ENCODE measurements around the gene MSMO1. TPM values are rescaled to one million over a fixed set of nuclear protein-coding genes. Genes with fewer than 3 reads are reported as not detected.
A peak's percentile ranks its signal among the peaks of the same experiment; 100 is the strongest.

The MSMO1 gene
- total and polyA plus RNA-seq, 12 donors, result 3.7 to 15.1 (median 9.0) TPM

GRCh38 chr4:165383591-165384073 lies 56.2 kb downstream of the MSMO1 start:
- 61 to 62% methylated on average over 4 of the region's 4 CpGs for WGBS, 2 donors
- Histone ChIP-seq H3K27ac (peak overlapping the region in 1 of 10 donors; percentile 19), H3K36me3 (no peaks in the 10 kb centered on the region), H3K9me3 (no peaks in the 10 kb centered on the region), H3K4me1 (peaks cover 0 to 12% (median 3%) of the 10 kb centered on the region in 9 donors), H3K4me3 (no peak overlapping the region), H3K27me3 (peaks cover 0 to 51% (median 14%) of the 10 kb centered on the region in 7 donors)
- TF ChIP-seq CTCF (IDR thresholded peaks at IDR 0.05), result no peak
- no peak for DNase-seq
- intact Hi-C loops (cut with DNase I), result loop anchor here in 2 of 10 donors (5.0 kb wide), 2 partner anchors 34 to 79 kb away; no protein-coding TSS in a partner anchor
- ATAC-seq, result no peak

- H3K27me3 ChIP-seq, result peaks cover 0 to 46% (median 11%) of the 10 kb centered on the region in 7 donors
- no peak overlapping the region for H3K4me3 ChIP-seq
- ATAC-seq, result no peak
- WGBS, 2 donors, result 82 to 86% methylated on average over 3 of the region's 3 CpGs
- DNase-seq, result no peak
- no peaks in the 10 kb centered on the region for H3K9me3 ChIP-seq
- intact Hi-C loops (cut with DNase I), result loop anchor here in 2 of 10 donors (5.0 kb wide), 2 partner anchors 33 to 78 kb away; no protein-coding TSS in a partner anchor
- H3K4me1 ChIP-seq, result peaks cover 0 to 12% (median 3%) of the 10 kb centered on the region in 9 donors
- H3K27ac ChIP-seq, result peak overlapping the region in 1 of 10 donors; percentile 19
- H3K36me3 ChIP-seq, result no peaks in the 10 kb centered on the region
- TF ChIP-seq CTCF (IDR thresholded peaks at IDR 0.05), result no peak
Measured at GRCh38 chr4:165384186-165384585, 56.7 kb downstream of the MSMO1 start.

GRCh38 chr4:165384598-165384997 lies 57.1 kb downstream of the MSMO1 start:
- no peak for TF ChIP-seq CTCF (IDR thresholded peaks at IDR 0.05)
- 94 to 96% methylated on average over 1 of the region's 1 CpG for WGBS, 2 donors
- DNase-seq (no peak), ATAC-seq (no peak)
- Histone ChIP-seq H3K27ac (peak overlapping the region in 1 of 10 donors; percentile 19), H3K27me3 (peaks cover 0 to 42% (median 6%) of the 10 kb centered on the region in 7 donors), H3K9me3 (no peaks in the 10 kb centered on the region), H3K4me3 (no peak overlapping the region), H3K36me3 (no peaks in the 10 kb centered on the region), H3K4me1 (peaks cover 0 to 11% (median 0%) of the 10 kb centered on the region in 9 donors)
- intact Hi-C loops (cut with DNase I), result loop anchor here in 2 of 10 donors (5.0 kb wide), 2 partner anchors 33 to 78 kb away; no protein-coding TSS in a partner anchor

- H3K36me3 ChIP-seq, result no peaks in the 10 kb centered on the region
- 88 to 89% methylated on average over 4 of the region's 4 CpGs for WGBS, 2 donors
- no peak overlapping the region for H3K4me3 ChIP-seq
- peaks cover 0 to 11% (median 0%) of the 10 kb centered on the region in 9 donors for H3K4me1 ChIP-seq
- TF ChIP-seq CTCF (IDR thresholded peaks at IDR 0.05), result no peak
- no peaks in the 10 kb centered on the region for H3K9me3 ChIP-seq
- H3K27ac ChIP-seq, result no peak overlapping the region
- no peak for DNase-seq
- H3K27me3 ChIP-seq, result peaks cover 0 to 36% (median 1%) of the 10 kb centered on the region in 7 donors
- no peak for ATAC-seq
- intact Hi-C loops (cut with DNase I), result no loop called here
Measured at GRCh38 chr4:165385126-165385525, 57.7 kb downstream of the MSMO1 start.
